ENCODE data around the gene SRC.

Gene SRC

GRCh38 chr20:37345339-37346235 is at the start of gene SRC:
TSS of gene SRC (plus strand) at chr20:37346140. CDS start at chr20:37384154, 38,014 bp downstream.
- in situ Hi-C loops (cut with MboI; ENCODE audit: low sequenced_read_pairs), result no loop called here

- in situ Hi-C loops (cut with MboI; ENCODE audit: low sequenced_read_pairs), result no loop called here
Observed at GRCh38 chr20:37296371-37296770, 49.6 kb upstream of the SRC start.

GRCh38 chr20:37297066-37297736 is 48.7 kb upstream of the SRC start:
- in situ Hi-C loops (cut with MboI; ENCODE audit: low sequenced_read_pairs), result no loop called here

- in situ Hi-C loops (cut with MboI; ENCODE audit: low sequenced_read_pairs), result no loop called here
Observed at GRCh38 chr20:37298190-37298939, 47.6 kb upstream of the SRC start.

GRCh38 chr20:37299718-37300528 is 46.0 kb upstream of the SRC start:
- in situ Hi-C loops (cut with MboI; ENCODE audit: low sequenced_read_pairs), result no loop called here

GRCh38 chr20:37301120-37301519 is 44.8 kb upstream of the SRC start:
- in situ Hi-C loops (cut with MboI; ENCODE audit: low sequenced_read_pairs), result no loop called here

GRCh38 chr20:37301558-37301957 is 44.4 kb upstream of the SRC start:
- in situ Hi-C loops (cut with MboI; ENCODE audit: low sequenced_read_pairs), result no loop called here

GRCh38 chr20:37302981-37303380 is 43.0 kb upstream of the SRC start:
- in situ Hi-C loops (cut with MboI; ENCODE audit: low sequenced_read_pairs), result no loop called here

- in situ Hi-C loops (cut with MboI; ENCODE audit: low sequenced_read_pairs), result no loop called here
Observed at GRCh38 chr20:37303637-37304036, 42.3 kb upstream of the SRC start.

GRCh38 chr20:37305079-37305478 is 40.9 kb upstream of the SRC start:
- in situ Hi-C loops (cut with MboI; ENCODE audit: low sequenced_read_pairs), result no loop called here

GRCh38 chr20:37305839-37306238 is 40.1 kb upstream of the SRC start:
- in situ Hi-C loops (cut with MboI; ENCODE audit: low sequenced_read_pairs), result no loop called here

- in situ Hi-C loops (cut with MboI; ENCODE audit: low sequenced_read_pairs), result no loop called here
Observed at GRCh38 chr20:37308086-37309050, 37.6 kb upstream of the SRC start.

- in situ Hi-C loops (cut with MboI; ENCODE audit: low sequenced_read_pairs), result no loop called here
Observed at GRCh38 chr20:37309290-37309689, 36.6 kb upstream of the SRC start.

GRCh38 chr20:37309936-37310590 is 35.9 kb upstream of the SRC start:
- in situ Hi-C loops (cut with MboI; ENCODE audit: low sequenced_read_pairs), result no loop called here

- in situ Hi-C loops (cut with MboI; ENCODE audit: low sequenced_read_pairs), result no loop called here
Observed at GRCh38 chr20:37310951-37311350, 35.0 kb upstream of the SRC start.

GRCh38 chr20:37311710-37312355 is 34.1 kb upstream of the SRC start:
- in situ Hi-C loops (cut with MboI; ENCODE audit: low sequenced_read_pairs), result no loop called here

GRCh38 chr20:37313546-37314091 is 32.3 kb upstream of the SRC start:
- in situ Hi-C loops (cut with MboI; ENCODE audit: low sequenced_read_pairs), result no loop called here

- in situ Hi-C loops (cut with MboI; ENCODE audit: low sequenced_read_pairs), result no loop called here
Observed at GRCh38 chr20:37314099-37314498, 31.8 kb upstream of the SRC start.
